HT1080 (cell line): Measurements from ENCODE around the gene HSPA1B. TPM values are rescaled to one million over a fixed set of nuclear protein-coding genes. Genes with fewer than 3 reads are reported as not detected.
A peak's percentile ranks its signal among the peaks of the same experiment; 100 is the strongest.
"Not testable (repeated sequence)": the region's sequence is repeated elsewhere in the genome, so short reads cannot be mapped to it uniquely, and the experiment has no call there.

Source experiments
- DNase-seq: peaks from one replicate; pipeline ENCODE4 v3.0.0-alpha.2; 2015; ENCODE audit warnings: low read depth
- total RNA-seq: library from RNA; depleted of rRNA; stranded (reverse); fragments of >200 nt; shearing (Covaris generic); gene quantifications from 2 replicates; pipeline ENCODE4 v1.2.3, GENCODE V29; 2014

HSPA1B gene
- total RNA-seq, 1 experiment from 2014 or later: 134 TPM

- no peak for DNase-seq
Observed at GRCh38 chr6:31858707-31859106, 31.2 kb downstream of the HSPA1B start.

- DNase-seq: no peak
Observed at GRCh38 chr6:31859923-31860322, 32.4 kb downstream of the HSPA1B start.

GRCh38 chr6:31860349-31860748 lies 32.8 kb downstream of the HSPA1B start:
- DNase-seq: no peak

- DNase-seq: no peak
Observed at GRCh38 chr6:31861150-31861549, 33.6 kb downstream of the HSPA1B start.

GRCh38 chr6:31861919-31862343 lies 34.4 kb downstream of the HSPA1B start:
- no peak for DNase-seq

- DNase-seq: peak; percentile 100
Observed at GRCh38 chr6:31862344-31863235, 35.1 kb downstream of the HSPA1B start, which contains the start of gene NEU1. TSS of gene NEU1 (minus strand) at chr6:31862821. CDS start at chr6:31862776, 45 bp downstream.

GRCh38 chr6:31864123-31864562 lies 36.6 kb downstream of the HSPA1B start:
- DNase-seq: not testable (repeated sequence)

GRCh38 chr6:31864818-31865204 lies 37.3 kb downstream of the HSPA1B start:
- DNase-seq: no peak

GRCh38 chr6:31865205-31866118 lies 37.9 kb downstream of the HSPA1B start:
- DNase-seq: no peak

GRCh38 chr6:31868658-31868971 lies 41.1 kb downstream of the HSPA1B start:
- DNase-seq: not testable (repeated sequence)

GRCh38 chr6:31869343-31869742 lies 41.8 kb downstream of the HSPA1B start:
- DNase-seq: no peak

- DNase-seq: no peak
Observed at GRCh38 chr6:31870385-31870921, 42.9 kb downstream of the HSPA1B start.

- DNase-seq: peak; percentile 39
Observed at GRCh38 chr6:31871046-31871659, 43.6 kb downstream of the HSPA1B start.

- DNase-seq: no peak
Observed at GRCh38 chr6:31874084-31874670, 46.6 kb downstream of the HSPA1B start.

GRCh38 chr6:31874836-31875572 lies 47.5 kb downstream of the HSPA1B start:
- no peak for DNase-seq

- DNase-seq: no peak
Observed at GRCh38 chr6:31875877-31876276, 48.3 kb downstream of the HSPA1B start.

- DNase-seq: no peak
Observed at GRCh38 chr6:31876357-31876756, 48.8 kb downstream of the HSPA1B start.

GRCh38 chr6:31877125-31877650 lies 49.6 kb downstream of the HSPA1B start:
- no peak for DNase-seq

- no peak for DNase-seq
Observed at GRCh38 chr6:31877651-31878161, 50.2 kb downstream of the HSPA1B start.

- no peak for DNase-seq
Observed at GRCh38 chr6:31878222-31878621, 50.7 kb downstream of the HSPA1B start.
